LoVo (cell line): ENCODE data around the gene C17orf107.
"Not testable (repeated sequence)": the region's sequence is repeated elsewhere in the genome, so short reads cannot be mapped to it uniquely, and the experiment has no call there.

Experiments
- DNase-seq: peaks from one replicate; pipeline ENCODE4 v3.0.0-alpha.2; 2016; ENCODE audit warnings: low spot score

Gene C17orf107

GRCh38 chr17:4899341-4900230 lies at the start of gene C17orf107:
TSS of gene C17orf107 (plus strand) at chr17:4899536. CDS start at chr17:4899763, 227 bp downstream.
- DNase-seq, result no peak

GRCh38 chr17:4850246-4850645 lies 49.1 kb upstream of the C17orf107 start:
- DNase-seq, result peak; percentile 39

- DNase-seq, result no peak
Measured at GRCh38 chr17:4851084-4851483, 48.3 kb upstream of the C17orf107 start.

- no peak for DNase-seq
Measured at GRCh38 chr17:4852567-4853207, 46.6 kb upstream of the C17orf107 start.

GRCh38 chr17:4853208-4853671 lies 46.1 kb upstream of the C17orf107 start:
- no peak for DNase-seq

- no peak for DNase-seq
Measured at GRCh38 chr17:4854111-4854681, 45.1 kb upstream of the C17orf107 start.

GRCh38 chr17:4856271-4856936 lies 42.9 kb upstream of the C17orf107 start:
- no peak for DNase-seq

GRCh38 chr17:4856937-4857314 lies 42.4 kb upstream of the C17orf107 start:
- DNase-seq, result no peak

- DNase-seq, result not testable (repeated sequence)
Measured at GRCh38 chr17:4857347-4857746, 42.0 kb upstream of the C17orf107 start.

- DNase-seq, result no peak
Measured at GRCh38 chr17:4858068-4858881, 41.1 kb upstream of the C17orf107 start.

- no peak for DNase-seq
Measured at GRCh38 chr17:4858882-4859260, 40.5 kb upstream of the C17orf107 start.

- DNase-seq, result no peak
Measured at GRCh38 chr17:4859816-4860625, 39.3 kb upstream of the C17orf107 start.

GRCh38 chr17:4860651-4861050 lies 38.7 kb upstream of the C17orf107 start:
- DNase-seq, result no peak

- no peak for DNase-seq
Measured at GRCh38 chr17:4861052-4861451, 38.3 kb upstream of the C17orf107 start.

GRCh38 chr17:4862720-4863119 lies 36.6 kb upstream of the C17orf107 start:
- no peak for DNase-seq

- no peak for DNase-seq
Measured at GRCh38 chr17:4863321-4863720, 36.0 kb upstream of the C17orf107 start.

- DNase-seq, result not testable (repeated sequence)
Measured at GRCh38 chr17:4867535-4867934, 31.8 kb upstream of the C17orf107 start.

GRCh38 chr17:4869058-4869998 lies 30.0 kb upstream of the C17orf107 start:
- not testable (repeated sequence) for DNase-seq

- no peak for DNase-seq
Measured at GRCh38 chr17:4870855-4871254, 28.5 kb upstream of the C17orf107 start.
